Karpas-422 (cell line): ENCODE data around the gene HPSE. TPM values are rescaled to one million over a fixed set of nuclear protein-coding genes. Genes with fewer than 3 reads are reported as not detected.

ENCODE experiments used
- DNase-seq: peaks from one replicate; pipeline ENCODE4 v3.0.0-alpha.2; 2015
- H2AFZ ChIP-seq: fragments of 200-600 bp; sonication (generic); 2 replicates; pipeline ENCODE4 v1.6.1; 2014; ENCODE audit warnings: antibody characterized with exemption, low read length, mixed read lengths
- H3K27ac ChIP-seq: fragments of 200-600 bp; sonication (generic); 2 replicates; pipeline ENCODE4 v1.5.1; 2014; ENCODE audit warnings: mild to moderate bottlenecking, low read length, moderate library complexity
- H3K27me3 ChIP-seq: fragments of 200-600 bp; sonication (generic); 2 replicates; pipeline ENCODE4 v1.6.1; 2014; ENCODE audit warnings: low read length, mixed read lengths
- H3K36me3 ChIP-seq: fragments of 200-600 bp; sonication (generic); 2 replicates; pipeline ENCODE4 v1.6.1; 2014; ENCODE audit warnings: low read length, mixed read lengths; ENCODE audit not compliant: insufficient read depth
- H3K4me1 ChIP-seq: fragments of 200-600 bp; sonication (generic); 2 replicates; pipeline ENCODE4 v1.6.1; 2014; ENCODE audit warnings: mild to moderate bottlenecking, low read length, mixed read lengths
- H3K4me2 ChIP-seq: fragments of 200-600 bp; sonication (generic); 2 replicates; pipeline ENCODE4 v1.6.1; 2014; ENCODE audit warnings: low read length, low read depth, mild to moderate bottlenecking; ENCODE audit not compliant: poor library complexity, severe bottlenecking
- H3K4me3 ChIP-seq: fragments of 200-600 bp; sonication (generic); 2 replicates; pipeline ENCODE4 v1.5.1; 2014; ENCODE audit warnings: mild to moderate bottlenecking, antibody characterized with exemption, low read length, mixed read lengths
- H3K79me2 ChIP-seq: fragments of 200-600 bp; sonication (generic); 2 replicates; pipeline ENCODE4 v1.6.1; 2014; ENCODE audit warnings: mild to moderate bottlenecking, low read length, mixed read lengths
- H3K9ac ChIP-seq: fragments of 200-600 bp; sonication (generic); 2 replicates; pipeline ENCODE4 v1.6.0; 2014; ENCODE audit warnings: low read length
- H3K9me2 ChIP-seq: fragments of 200-600 bp; sonication (generic), shearing (Covaris generic); replicated peaks from 2 replicates; pipeline ENCODE4 v1.6.0; 2014; ENCODE audit warnings: mild to moderate bottlenecking, low read length, moderate library complexity; ENCODE audit not compliant: insufficient read depth
- H3K9me3 ChIP-seq: fragments of 300-700, 200-600 bp; sonication (generic); 2 replicates; pipeline ENCODE4 v1.6.1; 2014; ENCODE audit warnings: low read length, mixed read lengths
- H4K20me1 ChIP-seq: fragments of 200-600 bp; sonication (generic); 2 replicates; pipeline ENCODE4 v1.6.1; 2014; ENCODE audit warnings: mild to moderate bottlenecking, antibody characterized with exemption, low read length, low read depth; ENCODE audit not compliant: insufficient read depth
- total RNA-seq: library from RNA; depleted of rRNA; stranded (reverse); fragments of >200 nt; shearing (Covaris generic); gene quantifications from 2 replicates; pipeline ENCODE4 v1.2.3, GENCODE V29; 2014; ENCODE audit warnings: low replicate concordance

HPSE gene
- total RNA-seq, 1 experiment from 2014 or later = 0.15 TPM

DNA sequence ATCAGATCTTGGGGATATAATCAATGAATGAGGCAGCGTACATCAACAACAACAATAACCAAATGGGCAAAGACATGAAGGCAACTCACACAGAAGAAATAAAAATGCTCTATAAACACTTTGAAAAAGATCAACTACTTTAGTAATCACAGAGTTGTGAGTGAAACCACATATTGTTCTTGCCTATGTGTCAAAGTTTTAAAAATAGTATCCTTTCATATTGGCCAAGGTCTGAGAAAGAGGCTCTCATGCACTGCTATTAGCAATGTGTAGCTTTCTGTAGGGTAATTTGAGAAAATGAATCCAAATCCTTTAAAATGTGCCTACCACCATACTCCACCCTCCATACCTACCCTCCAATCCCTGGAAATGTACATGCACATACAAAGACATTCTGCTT, 75.1 kb downstream of the HPSE start:
- Histone ChIP-seq H4K20me1 (no peaks in the 10 kb centered on the region), H3K9me2 (no peaks in the 10 kb centered on the region), H3K79me2 (no peaks in the 10 kb centered on the region), H3K4me2 (no peak overlapping the region), H3K4me1 (peaks cover 4% of the 10 kb centered on the region), H3K9me3 (no peaks in the 10 kb centered on the region), H2AFZ (no peak overlapping the region), H3K27me3 (no peaks in the 10 kb centered on the region), H3K36me3 (no peaks in the 10 kb centered on the region), H3K9ac (no peak overlapping the region), H3K27ac (no peak overlapping the region), H3K4me3 (no peak overlapping the region)
- no peak for DNase-seq

DNA sequence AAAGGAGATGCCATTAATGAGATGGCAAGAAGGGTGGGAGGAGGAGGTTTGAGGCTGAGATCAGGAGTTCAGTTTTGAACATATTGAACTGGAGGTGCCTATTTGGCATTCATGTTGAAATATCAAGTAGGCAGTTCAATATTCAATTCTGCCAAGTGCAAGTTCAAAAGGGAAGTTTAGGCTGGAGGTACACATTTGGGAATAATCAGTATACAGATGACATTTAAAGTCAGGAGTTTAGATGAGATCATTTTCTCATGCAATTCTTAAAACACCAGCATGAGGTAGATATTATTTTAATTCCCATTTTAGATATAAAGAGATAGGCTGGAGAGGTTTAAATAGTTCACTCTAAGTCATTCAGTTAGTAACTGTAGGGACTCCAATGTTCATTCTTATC, 76.2 kb downstream of the HPSE start:
- Histone ChIP-seq H3K9me2 (no peaks in the 10 kb centered on the region), H3K9ac (no peak overlapping the region), H3K27me3 (no peaks in the 10 kb centered on the region), H3K4me2 (no peak overlapping the region), H3K4me1 (peaks cover 4% of the 10 kb centered on the region), H3K36me3 (no peaks in the 10 kb centered on the region), H3K9me3 (no peaks in the 10 kb centered on the region), H3K79me2 (no peaks in the 10 kb centered on the region), H2AFZ (no peak overlapping the region), H4K20me1 (no peaks in the 10 kb centered on the region), H3K27ac (no peak overlapping the region), H3K4me3 (no peak overlapping the region)
- DNase-seq = no peak

DNA sequence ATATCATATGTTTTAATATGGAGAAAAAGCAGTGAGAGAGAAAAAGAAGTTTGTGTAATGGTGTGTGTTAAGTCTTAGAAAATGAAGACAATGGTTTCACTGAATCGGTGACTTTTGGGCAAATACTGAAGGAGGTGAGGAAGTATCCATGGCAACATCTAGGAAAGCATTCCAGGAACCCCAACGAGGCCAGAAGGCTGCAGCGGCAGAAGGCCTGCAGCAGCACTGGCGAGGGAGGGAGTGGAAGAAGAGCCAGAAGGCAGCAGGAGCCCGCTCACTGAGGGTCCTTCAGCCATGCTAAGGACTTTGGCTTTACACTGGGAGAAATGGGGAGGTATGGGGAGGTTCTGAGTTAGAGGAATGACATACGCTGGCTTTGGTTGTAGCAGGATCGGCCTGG, 76.8 kb downstream of the HPSE start:
- H3K4me2 ChIP-seq = no peak overlapping the region
- H3K9me3 ChIP-seq = no peaks in the 10 kb centered on the region
- no peaks in the 10 kb centered on the region for H3K9me2 ChIP-seq
- H3K9ac ChIP-seq = no peak overlapping the region
- no peak overlapping the region for H2AFZ ChIP-seq
- DNase-seq = no peak
- H3K27ac ChIP-seq = no peak overlapping the region
- no peaks in the 10 kb centered on the region for H3K79me2 ChIP-seq
- no peaks in the 10 kb centered on the region for H3K27me3 ChIP-seq
- H3K36me3 ChIP-seq = no peaks in the 10 kb centered on the region
- peaks cover 4% of the 10 kb centered on the region for H3K4me1 ChIP-seq
- H4K20me1 ChIP-seq = no peaks in the 10 kb centered on the region
- no peak overlapping the region for H3K4me3 ChIP-seq

GRCh38 chr4:83255584-83255983, 79.1 kb downstream of the HPSE start:
- no peak overlapping the region for H3K4me2 ChIP-seq
- no peak overlapping the region for H3K9ac ChIP-seq
- H3K27ac ChIP-seq = no peak overlapping the region

DNA sequence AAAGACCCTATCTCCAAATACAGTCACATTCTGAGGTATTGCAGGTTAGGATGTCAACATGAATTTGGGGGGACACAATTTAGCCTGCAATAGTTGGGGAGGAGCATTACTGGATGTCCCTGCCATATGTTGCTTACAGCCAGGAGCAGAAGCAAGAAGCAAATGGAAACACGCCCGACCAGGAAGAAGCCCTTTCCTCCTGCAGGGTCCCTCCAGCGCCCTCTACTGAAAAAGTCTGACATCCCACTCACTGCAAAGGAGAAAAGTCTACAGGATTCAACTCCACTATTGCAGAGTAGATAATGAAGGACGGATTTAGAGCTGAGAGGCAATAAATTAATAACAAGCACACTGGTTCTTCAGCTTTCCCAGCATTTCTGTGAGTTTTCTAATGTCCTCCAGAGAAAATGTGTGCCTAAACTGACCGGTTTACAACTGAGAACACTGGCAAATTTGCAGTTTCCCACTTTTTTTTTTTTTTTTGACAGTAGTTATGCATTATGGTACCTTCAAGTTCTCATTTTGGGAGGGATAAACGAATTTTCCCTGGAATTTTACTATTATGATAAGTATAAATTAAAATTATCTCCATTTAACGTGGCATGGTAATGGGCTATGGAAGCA, 81.8 kb downstream of the HPSE start:
- H3K27me3 ChIP-seq = no peaks in the 10 kb centered on the region
- H3K79me2 ChIP-seq = no peaks in the 10 kb centered on the region
- H3K36me3 ChIP-seq = no peaks in the 10 kb centered on the region
- H3K27ac ChIP-seq = no peak overlapping the region
- DNase-seq = peak; percentile 84
- H3K4me1 ChIP-seq = peaks cover 4% of the 10 kb centered on the region
- no peak overlapping the region for H3K4me3 ChIP-seq
- H2AFZ ChIP-seq = no peak overlapping the region
- H3K9me3 ChIP-seq = no peaks in the 10 kb centered on the region
- no peaks in the 10 kb centered on the region for H3K9me2 ChIP-seq
- H4K20me1 ChIP-seq = no peaks in the 10 kb centered on the region
- H3K9ac ChIP-seq = no peak overlapping the region
- no peak overlapping the region for H3K4me2 ChIP-seq

More at GRCh38 chr4:83255584-83255983, 79.1 kb downstream of the HPSE start:
- Histone ChIP-seq H3K9me3 (no peaks in the 10 kb centered on the region), H3K36me3 (no peaks in the 10 kb centered on the region), H3K79me2 (no peaks in the 10 kb centered on the region), H3K4me1 (peaks cover 4% of the 10 kb centered on the region), H3K4me3 (no peak overlapping the region), H3K9me2 (no peaks in the 10 kb centered on the region), H3K27me3 (no peaks in the 10 kb centered on the region), H2AFZ (no peak overlapping the region), H4K20me1 (no peaks in the 10 kb centered on the region)
- no peak for DNase-seq

DNA sequence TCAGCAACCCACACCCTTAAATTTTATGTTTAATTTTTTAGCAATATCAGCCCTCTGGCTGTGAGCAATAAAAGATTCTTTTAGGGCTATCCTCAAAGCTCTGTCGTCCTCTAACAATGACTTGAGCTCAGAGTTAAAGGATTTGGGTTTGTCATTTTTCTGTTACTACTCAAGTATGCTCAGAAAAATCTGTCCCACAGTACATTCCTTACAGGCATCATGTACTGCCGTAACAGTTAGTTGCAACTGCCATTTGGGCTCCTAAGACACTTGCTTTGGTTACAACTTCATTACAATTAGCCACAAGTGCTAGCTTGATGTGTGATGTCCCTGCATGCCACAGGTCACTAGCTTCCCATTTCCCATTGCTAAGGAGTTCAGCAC, 83.2 kb downstream of the HPSE start:
- H3K9me3 ChIP-seq = no peaks in the 10 kb centered on the region
- no peaks in the 10 kb centered on the region for H3K79me2 ChIP-seq
- H3K27ac ChIP-seq = no peak overlapping the region
- no peaks in the 10 kb centered on the region for H3K36me3 ChIP-seq
- no peaks in the 10 kb centered on the region for H3K9me2 ChIP-seq
- no peak for DNase-seq
- no peak overlapping the region for H2AFZ ChIP-seq
- no peak overlapping the region for H3K9ac ChIP-seq
- H4K20me1 ChIP-seq = no peaks in the 10 kb centered on the region
- H3K27me3 ChIP-seq = no peaks in the 10 kb centered on the region
- no peak overlapping the region for H3K4me2 ChIP-seq
- H3K4me3 ChIP-seq = no peak overlapping the region
- H3K4me1 ChIP-seq = peaks cover 4% of the 10 kb centered on the region

- no peaks in the 10 kb centered on the region for H4K20me1 ChIP-seq
- H3K4me2 ChIP-seq = no peak overlapping the region
- H3K27ac ChIP-seq = no peak overlapping the region
- no peaks in the 10 kb centered on the region for H3K36me3 ChIP-seq
- H3K9ac ChIP-seq = no peak overlapping the region
- no peak overlapping the region for H2AFZ ChIP-seq
- no peaks in the 10 kb centered on the region for H3K27me3 ChIP-seq
- no peaks in the 10 kb centered on the region for H3K9me2 ChIP-seq
- no peaks in the 10 kb centered on the region for H3K79me2 ChIP-seq
- no peak overlapping the region for H3K4me3 ChIP-seq
- DNase-seq = no peak
- H3K9me3 ChIP-seq = no peaks in the 10 kb centered on the region
- H3K4me1 ChIP-seq = no peaks in the 10 kb centered on the region; the same call in 1 of the 2 replicates
These were observed 83.8 kb downstream of the HPSE start for GRCh38 chr4:83250687-83251446.

- H3K79me2 ChIP-seq = no peaks in the 10 kb centered on the region
- no peaks in the 10 kb centered on the region for H3K9me3 ChIP-seq
- DNase-seq = no peak
- H3K4me3 ChIP-seq = no peak overlapping the region
- H2AFZ ChIP-seq = no peak overlapping the region
- no peaks in the 10 kb centered on the region for H3K27me3 ChIP-seq
- H3K36me3 ChIP-seq = no peaks in the 10 kb centered on the region
- no peaks in the 10 kb centered on the region for H3K9me2 ChIP-seq
- H4K20me1 ChIP-seq = no peaks in the 10 kb centered on the region
- H3K27ac ChIP-seq = no peak overlapping the region
- no peak overlapping the region for H3K9ac ChIP-seq
- H3K4me2 ChIP-seq = no peak overlapping the region
- H3K4me1 ChIP-seq = no peaks in the 10 kb centered on the region; the same call in 1 of the 2 replicates
These were observed 86.2 kb downstream of the HPSE start for GRCh38 chr4:83248486-83248885.
